Keratinocyte (primary cell): ENCODE data around the gene ATF5. TPM values are rescaled to one million over a fixed set of nuclear protein-coding genes. Genes with fewer than 3 reads are reported as not detected.

ENCODE experiments used
- DNase-seq: peaks from one replicate; pipeline ENCODE4 v3.0.0-alpha.2; 2011; ENCODE audit warnings: low read depth, missing footprints, low spot score
- FAIRE-seq: peaks from 2 replicates; lab custom pipeline; 2011; peaks lifted over from hg19 to GRCh38; lab: Jason Lieb, UNC
- H2AFZ ChIP-seq: 2 replicates; pipeline ENCODE4 v1.6.0; 2012; ENCODE audit warnings: low read length, control low read depth, inconsistent platforms; ENCODE audit not compliant: control insufficient read depth
- H3K27ac ChIP-seq: 2 replicates; pipeline ENCODE4 v1.5.1; 2011; ENCODE audit warnings: low read length; ENCODE audit not compliant: control insufficient read depth, insufficient read depth
- H3K27me3 ChIP-seq: 3 replicates; pipeline ENCODE4 v1.6.0; 2011; ENCODE audit warnings: low read length; ENCODE audit not compliant: control insufficient read depth, insufficient read depth; ENCODE audit errors: extremely low read depth
- H3K36me3 ChIP-seq, 2 experiments: 2 replicates in 1 of 2; 3 replicates in 1 of 2; pipeline ENCODE4 v1.5.1; 2011; ENCODE audit warnings: low read length in 2 of 2, mild to moderate bottlenecking in 1 of 2; ENCODE audit not compliant: control insufficient read depth in 2 of 2, insufficient read depth in 2 of 2; ENCODE audit errors: extremely low read depth in 1 of 2
- H3K4me1 ChIP-seq: 3 replicates; pipeline ENCODE4 v1.5.1; 2011; ENCODE audit warnings: low read length; ENCODE audit not compliant: control insufficient read depth, insufficient read depth; ENCODE audit errors: extremely low read depth
- H3K4me2 ChIP-seq: 3 replicates; pipeline ENCODE4 v1.6.0; 2011; ENCODE audit warnings: low read depth, low read length; ENCODE audit not compliant: control insufficient read depth, insufficient read depth; ENCODE audit errors: extremely low read depth
- H3K4me3 ChIP-seq, 3 experiments: fragments of 200-600 bp in 1 of 3; sonication (generic) in 1 of 3; 2 replicates in 2 of 3; 3 replicates in 1 of 3; pipeline ENCODE4 v1.5.1; 2011 to 2016; ENCODE audit warnings: low read length in 3 of 3, mild to moderate bottlenecking in 3 of 3, control low read depth in 2 of 3, inconsistent platforms in 1 of 3, low read depth in 1 of 3, mixed read lengths in 1 of 3, mixed run types in 1 of 3, moderate library complexity in 1 of 3; ENCODE audit not compliant: control insufficient read depth in 2 of 3, insufficient read depth in 2 of 3; ENCODE audit errors: extremely low read depth in 1 of 3
- H3K79me2 ChIP-seq: 2 replicates; pipeline ENCODE4 v1.6.0; 2012; ENCODE audit warnings: low read length; ENCODE audit not compliant: control insufficient read depth, insufficient read depth
- H3K9ac ChIP-seq: 3 replicates; pipeline ENCODE4 v1.6.0; 2011; ENCODE audit warnings: low read length; ENCODE audit not compliant: control insufficient read depth, insufficient read depth; ENCODE audit errors: extremely low read depth
- H3K9me1 ChIP-seq: 3 replicates; pipeline ENCODE4 v1.6.0; 2011; ENCODE audit warnings: low read length; ENCODE audit not compliant: control insufficient read depth, insufficient read depth; ENCODE audit errors: extremely low read depth
- H3K9me3 ChIP-seq: 2 replicates; pipeline ENCODE4 v1.5.1; 2012; ENCODE audit warnings: low read depth, low read length; ENCODE audit not compliant: control insufficient read depth
- H4K20me1 ChIP-seq: 3 replicates; pipeline ENCODE4 v1.6.0; 2011; ENCODE audit warnings: low read length; ENCODE audit not compliant: control insufficient read depth, insufficient read depth; ENCODE audit errors: extremely low read depth
- CTCF ChIP-seq, 3 experiments: IDR thresholded peaks in 1 of 3; conservative IDR thresholded peaks in 1 of 3; optimal IDR thresholded peaks in 1 of 3; 2 replicates in 2 of 3; 3 replicates in 1 of 3; pipeline versions ENCODE3 to v1.5.1; 2011; ENCODE audit warnings: low read length in 3 of 3, mild to moderate bottlenecking in 3 of 3, moderate library complexity in 2 of 3, control low read depth in 1 of 3, inconsistent platforms in 1 of 3; ENCODE audit not compliant: insufficient read depth in 2 of 3; ENCODE audit errors: extremely low read depth in 1 of 3
- EZH2 ChIP-seq: IDR thresholded peaks from one replicate; pipeline ENCODE4 v1.6.1; 2012; ENCODE audit warnings: inconsistent platforms, mild to moderate bottlenecking, low read length, moderate library complexity
- dilution Hi-C: fragments of 300-500 bp; cut with MboI; formaldehyde crosslinking; loops from one replicate; pipeline ENCODE4 v1.7.0; 2020; ENCODE audit warnings: low sequenced_read_pairs; ENCODE audit not compliant: extremely low pct_ligation_motif_present
- polyA plus RNA-seq, 5 experiments: library from polyadenylated mRNA; depleted of rRNA in 3 of 5; stranded (reverse) in 3 of 5; stranded (forward) in 1 of 5; unstranded in 1 of 5; fragments of >200 nt; gene quantifications; 1 replicate in 1 of 5; 2 replicates in 3 of 5; 3 replicates in 1 of 5; pipeline versions ENCODE4 v1.2.1 to v1.2.3, GENCODE V29; 2011 to 2012; ENCODE audit warnings: missing spikeins in 2 of 5, low read depth in 1 of 5, low replicate concordance in 1 of 5

The ATF5 gene
- polyA plus RNA-seq, 1 donor (not counting 4 experiments of a cell fraction or from before 2014, with no cell fraction given) = 6.0 TPM

- H3K4me2 ChIP-seq = peak within 1 kb of the TSS; percentile 27
- peaks cover 18% of the 10 kb centered on the region for H3K27me3 ChIP-seq
- peaks cover 4% of the 10 kb centered on the region for H3K4me1 ChIP-seq
- H3K9me3 ChIP-seq = no peaks in the 10 kb centered on the region
- dilution Hi-C loops = no loop called here
- no peak within 1 kb of the TSS for H3K27ac ChIP-seq
- no peaks in the 10 kb centered on the region for H3K36me3 ChIP-seq
- peak within 1 kb of the TSS; percentile 19 for H3K9ac ChIP-seq
- H4K20me1 ChIP-seq = no peaks in the 10 kb centered on the region
- FAIRE-seq (no peak), DNase-seq (no peak)
- H3K79me2 ChIP-seq = no peaks in the 10 kb centered on the region
- TF ChIP-seq CTCF (optimal IDR thresholded peaks at IDR 0.05 in 1 of 3, IDR thresholded peaks at IDR 0.05 in 1 of 3, conservative IDR thresholded peaks at IDR 0.05 in 1 of 3; ENCODE audit: extremely low read depth in 1 of 3, insufficient read depth in 2 of 3, low read length in 3 of 3) (no peak), EZH2 (no peak)
- H3K9me1 ChIP-seq = no peaks in the 10 kb centered on the region
- no peak within 1 kb of the TSS for H3K4me3 ChIP-seq
- no peak within 1 kb of the TSS for H2AFZ ChIP-seq
Observed at GRCh38 chr19:49896863-49897621, 32.0 kb upstream of the ATF5 start, which contains the start of gene IL4I1. TSS of gene IL4I1 (minus strand) at chr19:49896887. CDS start at chr19:49896160, 727 bp downstream.

GRCh38 chr19:49904136-49904535 lies 24.9 kb upstream of the ATF5 start:
- Histone ChIP-seq H3K27me3 (no peaks in the 10 kb centered on the region), H3K4me1 (no peaks in the 10 kb centered on the region), H2AFZ (no peak overlapping the region), H3K9me3 (no peaks in the 10 kb centered on the region), H3K9ac (no peak overlapping the region), H3K4me2 (no peak overlapping the region), H3K27ac (no peak overlapping the region), H3K9me1 (no peaks in the 10 kb centered on the region), H3K36me3 (peaks cover 10 to 16% of the 10 kb centered on the region in 2 experiments), H3K4me3 (no peak overlapping the region), H4K20me1 (no peaks in the 10 kb centered on the region), H3K79me2 (no peaks in the 10 kb centered on the region)
- TF ChIP-seq CTCF (optimal IDR thresholded peaks at IDR 0.05 in 1 of 3, IDR thresholded peaks at IDR 0.05 in 1 of 3, conservative IDR thresholded peaks at IDR 0.05 in 1 of 3; ENCODE audit: extremely low read depth in 1 of 3, insufficient read depth in 2 of 3, low read length in 3 of 3) = no peak
- no peak for TF ChIP-seq EZH2
- dilution Hi-C loops = no loop called here
- DNase-seq (no peak), FAIRE-seq (no peak)
